Measurements from ENCODE around the gene CBX4.
A peak's percentile ranks its signal among the peaks of the same experiment; 100 is the strongest.

DNA sequence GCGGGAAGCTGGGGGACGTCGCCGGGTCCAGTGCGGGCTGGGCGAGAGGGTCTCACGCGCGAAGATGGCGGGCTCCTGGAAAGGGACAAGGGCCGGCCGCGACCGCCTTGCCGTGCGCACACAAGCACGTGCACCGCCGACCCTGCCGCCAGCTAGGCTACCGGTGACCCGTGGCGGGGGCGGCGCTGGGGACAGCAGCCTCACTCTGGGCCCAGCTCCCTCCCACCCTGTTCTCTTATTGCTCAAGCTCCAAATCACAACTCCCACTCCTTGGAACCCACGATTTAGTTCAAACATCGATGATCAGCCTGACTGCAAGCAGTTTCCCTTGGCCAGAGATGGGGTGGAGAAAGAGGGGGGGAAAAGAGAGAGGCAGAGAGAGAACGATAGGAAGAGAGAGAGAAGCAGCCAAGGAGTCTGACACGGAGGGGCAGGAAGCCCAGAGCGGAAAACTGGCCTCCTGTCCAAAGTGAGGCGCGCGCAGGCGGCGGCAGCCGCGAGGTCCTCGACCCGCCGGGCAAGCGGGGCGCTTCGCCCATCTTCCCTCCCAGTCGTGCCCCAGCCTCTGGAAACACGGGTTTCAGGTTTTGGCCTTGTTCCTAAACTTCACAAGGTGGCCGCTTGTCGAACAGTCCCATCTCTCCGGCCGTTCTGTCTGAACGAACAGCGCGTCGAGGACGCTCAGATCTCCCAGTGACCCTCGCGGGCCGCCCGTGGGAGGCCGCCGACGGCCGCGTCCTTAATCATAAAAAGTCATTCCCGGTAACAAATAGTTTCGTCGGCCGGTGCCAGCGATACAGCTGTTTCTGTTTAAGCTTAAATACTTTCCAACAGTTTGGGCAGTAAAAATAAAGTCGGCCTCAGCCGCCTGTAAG is 40.7 kb downstream of the CBX4 start:
- TF ChIP-seq CTCF (optimal IDR thresholded peaks at IDR 0.05 in 1 of 3, IDR thresholded peaks at IDR 0.05 in 1 of 3, conservative IDR thresholded peaks at IDR 0.05 in 1 of 3; ENCODE audit: extremely low read depth in 1 of 3, insufficient read depth in 2 of 3, low read length in 3 of 3), result no peak
- TF ChIP-seq EZH2 (IDR thresholded peaks at IDR 0.05; ENCODE audit: low read length), result peak; percentile 100

Data from keratinocyte (primary cell).